AG20443 (cell line): ENCODE data around the gene UBE2S.
A peak's percentile ranks its signal among the peaks of the same experiment; 100 is the strongest.
"Not testable (repeated sequence)": the region's sequence is repeated elsewhere in the genome, so short reads cannot be mapped to it uniquely, and the experiment has no call there.

Experiments
- DNase-seq: peaks from one replicate; pipeline ENCODE4 v3.0.0; 2012; ENCODE audit warnings: low spot score, mixed read lengths

Gene UBE2S

GRCh38 chr19:55406091-55406825 is 1.3 kb downstream of the UBE2S start:
- no peak for DNase-seq

DNA sequence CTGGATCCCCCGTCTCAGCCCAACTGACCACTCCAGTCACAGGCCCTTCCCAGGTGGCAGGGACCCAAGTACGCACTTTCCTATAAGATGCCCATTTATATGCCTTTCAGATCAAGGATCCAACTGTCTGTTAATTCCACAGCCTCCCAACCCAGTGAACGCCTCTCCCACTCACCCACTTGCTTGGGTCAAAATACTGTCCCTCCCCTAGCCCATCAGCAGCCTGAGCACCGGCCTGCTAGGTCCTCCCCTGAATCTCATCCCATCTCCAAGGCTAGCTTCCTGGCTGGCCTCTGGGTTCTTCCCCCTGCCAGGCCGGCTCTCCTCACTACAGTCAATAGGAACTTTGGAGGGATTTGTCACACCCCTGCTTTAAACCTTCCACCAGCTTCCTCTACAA is 1.9 kb downstream of the UBE2S start:
- DNase-seq: no peak

DNA sequence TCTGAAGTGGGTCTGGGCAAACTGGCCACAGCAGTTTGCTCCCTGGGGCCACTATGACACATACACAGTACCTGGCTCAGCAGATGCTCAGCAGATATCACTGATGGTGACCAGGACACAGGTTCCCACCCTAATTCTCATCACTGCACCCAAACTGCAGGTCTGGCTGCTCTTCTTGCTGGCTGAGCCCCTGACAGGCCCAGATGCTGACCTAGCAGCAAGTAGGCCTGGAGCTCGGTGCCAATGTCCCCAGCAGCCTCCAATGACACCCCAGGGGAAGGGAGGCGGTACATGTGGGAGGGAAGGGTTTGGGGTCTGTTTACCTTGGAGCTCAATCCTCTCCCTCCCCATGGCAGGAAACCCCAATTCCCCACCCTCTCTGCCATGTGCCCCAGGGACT is 5.1 kb downstream of the UBE2S start:
- no peak for DNase-seq

DNA sequence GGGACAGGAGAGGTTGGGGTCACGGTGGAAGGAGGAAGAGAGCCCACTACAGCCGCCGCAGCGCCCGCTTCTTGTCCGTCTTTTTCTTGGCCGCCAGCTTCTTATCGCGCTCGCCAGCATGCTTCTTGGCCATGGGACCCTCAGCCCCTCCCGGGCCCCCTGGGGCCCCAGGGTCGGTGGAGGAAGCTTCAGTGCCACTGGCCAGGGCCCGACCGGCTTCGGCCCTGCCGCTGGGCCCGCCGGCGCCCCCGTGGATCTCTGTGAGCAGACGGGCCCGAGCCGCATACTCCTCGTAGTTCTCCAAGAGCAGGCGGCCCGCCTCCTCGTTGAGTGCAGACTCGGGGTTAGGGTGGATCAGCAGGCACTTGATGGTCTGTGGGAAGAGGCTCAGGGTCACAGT is 6.2 kb downstream of the UBE2S start:
- not testable (repeated sequence) for DNase-seq

- no peak for DNase-seq
These were observed 7.1 kb downstream of the UBE2S start for GRCh38 chr19:55400281-55401087.

GRCh38 chr19:55398200-55398925 is 9.2 kb downstream of the UBE2S start:
- DNase-seq: no peak

- no peak for DNase-seq
These were observed 14.5 kb downstream of the UBE2S start for GRCh38 chr19:55392820-55393761.

DNA sequence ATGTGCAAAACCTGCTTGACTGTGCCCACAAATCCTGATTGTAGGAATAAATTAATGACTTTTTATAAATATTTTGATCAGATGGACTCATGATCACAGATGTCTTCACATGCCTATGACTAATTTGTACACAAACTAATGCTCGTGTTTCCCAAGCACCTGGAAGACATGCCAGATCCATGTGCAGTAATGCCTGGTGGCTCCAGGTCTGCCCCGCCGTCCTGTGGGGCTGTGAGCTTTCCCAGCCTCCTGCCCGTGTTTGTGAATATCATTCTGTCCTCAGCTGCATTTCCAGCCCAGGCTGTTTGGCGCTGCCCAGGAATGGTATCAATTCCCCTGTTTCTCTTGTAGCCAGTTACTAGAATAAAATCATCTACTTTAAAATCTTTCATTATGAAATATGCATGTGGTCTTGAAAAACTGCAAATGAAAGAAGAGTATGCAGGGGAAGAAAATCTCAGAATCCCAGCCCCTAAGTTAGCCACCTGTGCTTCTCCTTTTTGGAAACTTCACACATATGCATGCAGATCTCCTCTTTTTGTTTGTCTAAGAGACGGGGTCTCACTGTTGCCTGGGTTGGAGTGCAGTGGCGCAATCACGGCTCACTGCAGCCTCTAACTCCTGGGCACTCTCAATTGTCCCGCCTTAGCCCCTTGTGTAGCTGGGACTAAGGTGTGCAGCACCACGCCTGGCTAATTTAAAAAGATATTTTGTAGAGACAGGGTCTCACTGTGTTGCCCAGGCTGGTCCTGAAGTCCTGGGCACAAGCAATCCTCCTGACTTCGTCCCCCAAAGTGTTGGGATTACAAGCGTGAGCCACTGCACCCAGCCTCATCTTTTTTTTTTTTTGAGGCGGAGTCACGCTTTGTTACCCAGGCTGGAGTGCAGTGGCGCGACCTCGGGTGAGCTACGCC is 15.6 kb downstream of the UBE2S start:
- no peak for DNase-seq

- no peak for DNase-seq
These were observed 16.4 kb downstream of the UBE2S start for GRCh38 chr19:55391191-55391670.

GRCh38 chr19:55390461-55390880 is 17.1 kb downstream of the UBE2S start:
- no peak for DNase-seq

GRCh38 chr19:55389386-55390317 is 17.9 kb downstream of the UBE2S start:
- no peak for DNase-seq

- DNase-seq: no peak
These were observed 19.7 kb downstream of the UBE2S start for GRCh38 chr19:55387736-55388497.

DNA sequence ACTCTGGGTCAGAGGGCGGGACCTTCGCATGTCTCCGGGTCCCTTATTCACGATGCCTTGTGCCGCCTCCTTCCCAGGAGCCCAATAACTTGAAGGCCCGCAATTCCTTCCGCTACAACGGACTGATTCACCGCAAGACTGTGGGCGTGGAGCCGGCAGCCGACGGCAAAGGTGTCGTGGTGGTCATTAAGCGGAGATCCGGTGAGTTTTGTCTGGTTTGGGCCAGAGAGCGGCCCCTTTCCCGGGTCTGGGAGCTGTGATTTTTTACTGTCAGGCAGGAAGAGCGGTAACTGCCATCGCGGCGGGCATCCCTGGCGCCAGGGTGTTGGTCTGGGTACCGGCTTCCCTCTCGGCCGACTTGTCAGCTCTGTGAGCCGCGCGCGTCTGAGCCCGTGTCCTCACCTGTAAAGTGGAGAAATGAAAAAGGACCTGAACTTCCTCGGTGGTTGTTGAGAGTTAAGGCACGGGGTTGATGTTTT is 21.1 kb downstream of the UBE2S start:
- no peak for DNase-seq

GRCh38 chr19:55385724-55386492 is 21.7 kb downstream of the UBE2S start, which contains the start of gene RPL28:
Gene RPL28 (plus strand): TSS chr19:55385932. CDS start chr19:55386358, 426 bp downstream.
- peak; percentile 96 for DNase-seq

DNA sequence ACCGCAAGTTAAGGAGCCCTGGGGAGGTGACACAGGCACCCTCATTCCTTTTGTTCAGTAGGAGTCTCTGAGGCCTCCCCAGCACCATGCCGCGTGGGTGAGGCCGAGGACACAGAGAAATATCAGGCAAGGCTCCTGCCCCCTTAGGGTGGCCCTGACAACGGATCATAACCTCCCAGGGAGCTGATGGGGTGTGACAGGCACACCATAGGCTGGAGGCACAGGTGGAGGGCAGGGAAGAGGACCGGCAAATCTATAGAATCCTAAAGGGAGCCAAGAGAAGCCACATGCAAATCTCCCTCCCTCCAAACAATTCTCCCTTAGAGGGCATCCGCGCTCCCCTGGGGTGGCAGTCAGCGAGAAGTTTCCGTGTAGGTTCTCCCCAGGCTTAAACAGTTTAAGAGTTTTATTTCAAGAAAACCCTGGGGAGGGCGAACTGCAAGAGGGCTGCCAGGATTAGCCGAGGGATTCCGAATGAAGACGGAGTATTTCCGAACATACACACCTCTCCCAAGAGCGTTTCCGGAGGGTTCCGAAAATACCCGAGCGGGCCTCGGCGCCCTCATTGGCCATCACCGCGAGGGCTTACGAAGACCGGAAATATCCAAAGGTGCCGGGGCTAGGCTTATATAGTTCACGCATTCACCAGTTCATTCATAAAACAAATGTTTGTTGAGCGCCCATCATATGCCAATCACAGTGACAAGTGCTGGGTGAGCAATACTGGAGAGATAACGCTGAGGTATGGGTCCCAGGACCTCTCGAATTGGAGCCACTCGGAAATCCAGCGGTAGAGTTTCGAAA is 22.5 kb downstream of the UBE2S start:
- peak; percentile 93 for DNase-seq

DNA sequence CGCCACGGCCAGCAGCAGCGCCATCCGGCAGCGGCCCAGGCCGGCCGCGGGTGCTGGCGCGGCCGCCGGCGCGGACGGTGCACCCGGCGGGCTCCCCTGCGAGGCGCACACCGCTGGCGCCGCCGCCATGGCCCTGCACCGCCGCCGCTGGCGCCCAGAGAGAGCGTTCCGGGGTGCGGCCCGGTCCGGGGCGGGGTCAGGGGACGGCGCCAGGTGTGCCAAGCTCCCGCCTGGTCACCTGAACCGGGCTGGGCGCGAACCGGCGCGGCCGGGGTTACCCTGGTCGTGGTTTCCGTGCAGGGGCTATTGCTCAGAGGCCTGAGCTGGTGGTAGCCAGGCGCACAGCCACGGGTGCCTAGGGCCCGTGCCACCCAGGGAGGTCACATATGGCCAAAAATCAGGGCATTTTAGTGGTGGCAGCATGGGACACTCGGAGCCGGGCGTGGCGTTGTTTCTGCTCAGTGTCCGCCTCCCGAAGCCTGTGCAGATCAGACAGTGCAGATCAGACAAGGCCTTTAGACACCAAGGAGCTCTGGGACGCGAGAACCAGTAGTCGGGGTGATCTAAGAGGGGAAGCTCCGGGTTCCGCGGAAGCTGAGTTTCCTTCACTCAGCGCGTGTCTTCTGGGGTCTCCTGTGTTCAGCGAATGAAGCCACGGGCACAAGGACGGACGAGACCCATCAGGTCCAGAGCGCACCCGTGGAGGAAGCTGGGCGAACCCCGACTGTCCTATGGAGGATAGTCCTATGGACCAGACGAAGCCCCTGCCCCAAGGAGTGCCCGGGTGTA is 23.3 kb downstream of the UBE2S start, which contains the start of gene TMEM238:
Gene TMEM238, minus strand, starts transcription at position 162 of the 789 bp plus-strand sequence. Its CDS starts 33 bp downstream, at position 129.
- DNase-seq: no peak
